Transverse colon (tissue), 4 donors: Measurements from ENCODE around the gene IST1.

Experiments
- POLR2A ChIP-seq: fragments of 450-650 bp; IDR thresholded peaks from one replicate; pipeline ENCODE4 v1.6.1; 2016; ENCODE audit warnings: antibody characterized with exemption, mild to moderate bottlenecking, moderate library complexity
- POLR2AphosphoS5 ChIP-seq, 3 donors: sonication (generic); formaldehyde crosslinking; IDR thresholded peaks; one replicate each; pipeline ENCODE4 v1.6.1; 2016; ENCODE audit warnings: antibody characterized with exemption in 3 of 3
- TF ChIP-seq, protein P1 (sequence below), 5 experiments: fragments of 200-600 bp in 3 of 5; fragments of 450-650 bp in 2 of 5; sonication (generic) in 3 of 5; IDR thresholded peaks; 1 replicate in 2 of 5; 2 replicates in 3 of 5; pipeline ENCODE4 v1.5.1; 2016 to 2017; ENCODE audit warnings: antibody characterized with exemption in 5 of 5, inconsistent platforms in 3 of 5, mild to moderate bottlenecking in 2 of 5, moderate library complexity in 1 of 5

DNA sequence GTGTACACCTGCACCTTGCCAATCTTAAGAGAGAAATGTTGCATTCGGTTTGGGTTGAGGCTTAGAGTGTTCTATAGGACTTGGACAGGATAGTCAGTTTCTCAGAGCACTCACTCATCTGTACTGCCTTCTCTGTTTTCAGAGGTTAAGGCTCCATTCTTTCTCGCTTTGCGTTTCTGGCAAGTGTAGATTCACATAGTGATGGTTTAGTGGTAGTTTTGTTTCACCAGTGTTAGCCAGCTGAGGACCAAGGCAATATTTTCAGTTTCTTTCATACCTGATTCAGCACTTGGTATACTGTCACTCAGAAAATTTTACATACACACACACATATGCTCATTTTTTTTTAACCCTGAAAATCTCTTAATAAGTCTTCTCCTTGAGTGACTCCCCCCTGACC is 48.2 kb upstream of the IST1 start:
- TF ChIP-seq, protein P1, sequence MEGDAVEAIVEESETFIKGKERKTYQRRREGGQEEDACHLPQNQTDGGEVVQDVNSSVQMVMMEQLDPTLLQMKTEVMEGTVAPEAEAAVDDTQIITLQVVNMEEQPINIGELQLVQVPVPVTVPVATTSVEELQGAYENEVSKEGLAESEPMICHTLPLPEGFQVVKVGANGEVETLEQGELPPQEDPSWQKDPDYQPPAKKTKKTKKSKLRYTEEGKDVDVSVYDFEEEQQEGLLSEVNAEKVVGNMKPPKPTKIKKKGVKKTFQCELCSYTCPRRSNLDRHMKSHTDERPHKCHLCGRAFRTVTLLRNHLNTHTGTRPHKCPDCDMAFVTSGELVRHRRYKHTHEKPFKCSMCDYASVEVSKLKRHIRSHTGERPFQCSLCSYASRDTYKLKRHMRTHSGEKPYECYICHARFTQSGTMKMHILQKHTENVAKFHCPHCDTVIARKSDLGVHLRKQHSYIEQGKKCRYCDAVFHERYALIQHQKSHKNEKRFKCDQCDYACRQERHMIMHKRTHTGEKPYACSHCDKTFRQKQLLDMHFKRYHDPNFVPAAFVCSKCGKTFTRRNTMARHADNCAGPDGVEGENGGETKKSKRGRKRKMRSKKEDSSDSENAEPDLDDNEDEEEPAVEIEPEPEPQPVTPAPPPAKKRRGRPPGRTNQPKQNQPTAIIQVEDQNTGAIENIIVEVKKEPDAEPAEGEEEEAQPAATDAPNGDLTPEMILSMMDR (IDR thresholded peaks at IDR 0.05): no peak
- no peak for TF ChIP-seq POLR2A
- no peak for TF ChIP-seq POLR2AphosphoS5 (IDR thresholded peaks at IDR 0.05)
